ENCODE data around the gene PHYHIPL.

DNA sequence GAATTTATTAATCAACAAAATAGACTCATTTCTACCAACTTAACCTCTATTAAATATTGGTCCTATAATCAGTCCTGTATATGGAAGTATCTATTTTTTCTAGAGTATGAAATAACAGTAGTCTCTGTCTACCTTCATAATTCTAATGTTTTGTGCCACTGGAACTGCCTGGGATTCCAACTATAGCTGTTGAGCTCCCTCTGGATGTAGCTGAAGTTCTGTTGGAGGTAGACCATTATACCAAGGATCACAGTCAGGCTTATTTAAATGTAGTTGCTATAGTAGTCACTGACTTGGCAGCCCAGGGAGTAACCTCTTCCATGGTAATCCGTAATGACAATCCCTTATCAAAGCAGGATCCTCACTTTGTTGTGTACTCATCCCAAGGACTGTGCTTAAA lies 48.5 kb upstream of the PHYHIPL start:
- TF ChIP-seq, protein P1, sequence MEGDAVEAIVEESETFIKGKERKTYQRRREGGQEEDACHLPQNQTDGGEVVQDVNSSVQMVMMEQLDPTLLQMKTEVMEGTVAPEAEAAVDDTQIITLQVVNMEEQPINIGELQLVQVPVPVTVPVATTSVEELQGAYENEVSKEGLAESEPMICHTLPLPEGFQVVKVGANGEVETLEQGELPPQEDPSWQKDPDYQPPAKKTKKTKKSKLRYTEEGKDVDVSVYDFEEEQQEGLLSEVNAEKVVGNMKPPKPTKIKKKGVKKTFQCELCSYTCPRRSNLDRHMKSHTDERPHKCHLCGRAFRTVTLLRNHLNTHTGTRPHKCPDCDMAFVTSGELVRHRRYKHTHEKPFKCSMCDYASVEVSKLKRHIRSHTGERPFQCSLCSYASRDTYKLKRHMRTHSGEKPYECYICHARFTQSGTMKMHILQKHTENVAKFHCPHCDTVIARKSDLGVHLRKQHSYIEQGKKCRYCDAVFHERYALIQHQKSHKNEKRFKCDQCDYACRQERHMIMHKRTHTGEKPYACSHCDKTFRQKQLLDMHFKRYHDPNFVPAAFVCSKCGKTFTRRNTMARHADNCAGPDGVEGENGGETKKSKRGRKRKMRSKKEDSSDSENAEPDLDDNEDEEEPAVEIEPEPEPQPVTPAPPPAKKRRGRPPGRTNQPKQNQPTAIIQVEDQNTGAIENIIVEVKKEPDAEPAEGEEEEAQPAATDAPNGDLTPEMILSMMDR (IDR thresholded peaks at IDR 0.05): no peak
- no peak for TF ChIP-seq EP300 (IDR thresholded peaks at IDR 0.05; ENCODE audit: borderline replicate concordance in 1 of 2, low read depth in 1 of 2, low read length in 1 of 2)
- TF ChIP-seq POLR2AphosphoS5 (IDR thresholded peaks at IDR 0.05; ENCODE audit: low read depth, low read length): no peak
- TF ChIP-seq, protein P2, sequence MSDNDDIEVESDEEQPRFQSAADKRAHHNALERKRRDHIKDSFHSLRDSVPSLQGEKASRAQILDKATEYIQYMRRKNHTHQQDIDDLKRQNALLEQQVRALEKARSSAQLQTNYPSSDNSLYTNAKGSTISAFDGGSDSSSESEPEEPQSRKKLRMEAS (IDR thresholded peaks at IDR 0.05; ENCODE audit: low read depth): no peak
- TF ChIP-seq, protein P3, sequence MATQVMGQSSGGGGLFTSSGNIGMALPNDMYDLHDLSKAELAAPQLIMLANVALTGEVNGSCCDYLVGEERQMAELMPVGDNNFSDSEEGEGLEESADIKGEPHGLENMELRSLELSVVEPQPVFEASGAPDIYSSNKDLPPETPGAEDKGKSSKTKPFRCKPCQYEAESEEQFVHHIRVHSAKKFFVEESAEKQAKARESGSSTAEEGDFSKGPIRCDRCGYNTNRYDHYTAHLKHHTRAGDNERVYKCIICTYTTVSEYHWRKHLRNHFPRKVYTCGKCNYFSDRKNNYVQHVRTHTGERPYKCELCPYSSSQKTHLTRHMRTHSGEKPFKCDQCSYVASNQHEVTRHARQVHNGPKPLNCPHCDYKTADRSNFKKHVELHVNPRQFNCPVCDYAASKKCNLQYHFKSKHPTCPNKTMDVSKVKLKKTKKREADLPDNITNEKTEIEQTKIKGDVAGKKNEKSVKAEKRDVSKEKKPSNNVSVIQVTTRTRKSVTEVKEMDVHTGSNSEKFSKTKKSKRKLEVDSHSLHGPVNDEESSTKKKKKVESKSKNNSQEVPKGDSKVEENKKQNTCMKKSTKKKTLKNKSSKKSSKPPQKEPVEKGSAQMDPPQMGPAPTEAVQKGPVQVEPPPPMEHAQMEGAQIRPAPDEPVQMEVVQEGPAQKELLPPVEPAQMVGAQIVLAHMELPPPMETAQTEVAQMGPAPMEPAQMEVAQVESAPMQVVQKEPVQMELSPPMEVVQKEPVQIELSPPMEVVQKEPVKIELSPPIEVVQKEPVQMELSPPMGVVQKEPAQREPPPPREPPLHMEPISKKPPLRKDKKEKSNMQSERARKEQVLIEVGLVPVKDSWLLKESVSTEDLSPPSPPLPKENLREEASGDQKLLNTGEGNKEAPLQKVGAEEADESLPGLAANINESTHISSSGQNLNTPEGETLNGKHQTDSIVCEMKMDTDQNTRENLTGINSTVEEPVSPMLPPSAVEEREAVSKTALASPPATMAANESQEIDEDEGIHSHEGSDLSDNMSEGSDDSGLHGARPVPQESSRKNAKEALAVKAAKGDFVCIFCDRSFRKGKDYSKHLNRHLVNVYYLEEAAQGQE (IDR thresholded peaks at IDR 0.05; ENCODE audit: low read depth, low read length): no peak
- no peak for TF ChIP-seq TAF1 (IDR thresholded peaks at IDR 0.05; ENCODE audit: borderline replicate concordance, low read depth, low read length)
- no peak for TF ChIP-seq SMC3 (IDR thresholded peaks at IDR 0.05; ENCODE audit: low read depth, low read length)
- TF ChIP-seq, protein P4, sequence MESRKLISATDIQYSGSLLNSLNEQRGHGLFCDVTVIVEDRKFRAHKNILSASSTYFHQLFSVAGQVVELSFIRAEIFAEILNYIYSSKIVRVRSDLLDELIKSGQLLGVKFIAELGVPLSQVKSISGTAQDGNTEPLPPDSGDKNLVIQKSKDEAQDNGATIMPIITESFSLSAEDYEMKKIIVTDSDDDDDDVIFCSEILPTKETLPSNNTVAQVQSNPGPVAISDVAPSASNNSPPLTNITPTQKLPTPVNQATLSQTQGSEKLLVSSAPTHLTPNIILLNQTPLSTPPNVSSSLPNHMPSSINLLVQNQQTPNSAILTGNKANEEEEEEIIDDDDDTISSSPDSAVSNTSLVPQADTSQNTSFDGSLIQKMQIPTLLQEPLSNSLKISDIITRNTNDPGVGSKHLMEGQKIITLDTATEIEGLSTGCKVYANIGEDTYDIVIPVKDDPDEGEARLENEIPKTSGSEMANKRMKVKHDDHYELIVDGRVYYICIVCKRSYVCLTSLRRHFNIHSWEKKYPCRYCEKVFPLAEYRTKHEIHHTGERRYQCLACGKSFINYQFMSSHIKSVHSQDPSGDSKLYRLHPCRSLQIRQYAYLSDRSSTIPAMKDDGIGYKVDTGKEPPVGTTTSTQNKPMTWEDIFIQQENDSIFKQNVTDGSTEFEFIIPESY (IDR thresholded peaks at IDR 0.05; ENCODE audit: borderline replicate concordance, low read depth): no peak
- TF ChIP-seq RFX5 (IDR thresholded peaks at IDR 0.05; ENCODE audit: low read length): no peak
